Esophagus muscularis mucosa (tissue), 4 donors: ENCODE measurements around the gene ADORA1.

Experiments
- EP300 ChIP-seq: sonication (generic); formaldehyde crosslinking; IDR thresholded peaks from one replicate; pipeline ENCODE4 v1.6.1; 2017; ENCODE audit warnings: antibody characterized with exemption
- POLR2A ChIP-seq: fragments of 450-650 bp; IDR thresholded peaks from one replicate; pipeline ENCODE4 v1.6.1; 2017; ENCODE audit warnings: antibody characterized with exemption, moderate library complexity, mild to moderate bottlenecking, low read depth
- TF ChIP-seq, protein P1 (sequence below), 3 experiments: fragments of 200-600 bp in 2 of 3; fragments of 450-650 bp in 1 of 3; sonication (generic) in 2 of 3; IDR thresholded peaks; one replicate each; pipeline ENCODE4 v1.5.1; 2017 to 2019; ENCODE audit warnings: antibody characterized with exemption in 3 of 3, mild to moderate bottlenecking in 2 of 3, moderate library complexity in 1 of 3

DNA sequence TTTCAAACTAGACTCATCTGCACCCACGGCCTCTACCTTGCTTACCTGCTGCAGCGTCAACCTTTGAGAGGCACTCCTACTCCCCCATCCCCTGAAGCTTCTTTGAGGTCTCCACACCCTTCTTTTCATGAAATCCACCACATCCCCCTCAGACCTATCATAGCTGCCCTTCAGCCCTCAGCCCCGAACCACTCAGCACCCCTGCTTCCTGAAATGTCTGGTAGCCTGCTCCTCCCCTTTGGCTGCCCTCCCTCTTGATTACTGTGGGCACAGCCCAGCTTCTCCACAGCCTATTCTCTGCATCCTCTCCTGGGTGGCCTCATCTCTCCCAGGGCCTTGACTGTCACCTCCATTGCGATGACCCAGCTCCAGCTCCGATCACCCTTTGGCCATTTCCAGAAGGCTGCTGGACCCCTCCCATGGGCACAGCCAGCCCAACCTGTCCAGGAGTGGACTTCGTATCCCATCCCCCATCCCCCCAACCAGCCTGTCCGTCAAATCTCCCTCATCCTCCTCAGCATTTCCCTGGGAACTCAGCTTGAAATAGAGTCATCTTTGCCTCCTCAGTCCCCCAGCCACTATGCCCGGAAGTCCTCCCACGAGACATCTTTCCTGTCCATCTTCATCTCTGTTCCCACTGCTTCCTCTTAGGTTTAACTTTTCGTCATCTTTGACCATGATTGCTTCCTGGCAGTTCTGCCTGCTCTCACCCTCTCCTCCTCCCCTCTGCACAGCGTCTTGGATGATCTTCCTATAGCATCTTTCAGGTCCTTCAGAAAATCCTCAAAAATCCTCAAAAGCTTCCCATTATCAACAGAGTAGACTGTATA is 6.1 kb upstream of the ADORA1 start:
- TF ChIP-seq, protein P1, sequence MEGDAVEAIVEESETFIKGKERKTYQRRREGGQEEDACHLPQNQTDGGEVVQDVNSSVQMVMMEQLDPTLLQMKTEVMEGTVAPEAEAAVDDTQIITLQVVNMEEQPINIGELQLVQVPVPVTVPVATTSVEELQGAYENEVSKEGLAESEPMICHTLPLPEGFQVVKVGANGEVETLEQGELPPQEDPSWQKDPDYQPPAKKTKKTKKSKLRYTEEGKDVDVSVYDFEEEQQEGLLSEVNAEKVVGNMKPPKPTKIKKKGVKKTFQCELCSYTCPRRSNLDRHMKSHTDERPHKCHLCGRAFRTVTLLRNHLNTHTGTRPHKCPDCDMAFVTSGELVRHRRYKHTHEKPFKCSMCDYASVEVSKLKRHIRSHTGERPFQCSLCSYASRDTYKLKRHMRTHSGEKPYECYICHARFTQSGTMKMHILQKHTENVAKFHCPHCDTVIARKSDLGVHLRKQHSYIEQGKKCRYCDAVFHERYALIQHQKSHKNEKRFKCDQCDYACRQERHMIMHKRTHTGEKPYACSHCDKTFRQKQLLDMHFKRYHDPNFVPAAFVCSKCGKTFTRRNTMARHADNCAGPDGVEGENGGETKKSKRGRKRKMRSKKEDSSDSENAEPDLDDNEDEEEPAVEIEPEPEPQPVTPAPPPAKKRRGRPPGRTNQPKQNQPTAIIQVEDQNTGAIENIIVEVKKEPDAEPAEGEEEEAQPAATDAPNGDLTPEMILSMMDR (IDR thresholded peaks at IDR 0.05): no peak
- no peak for TF ChIP-seq POLR2A
- no peak for TF ChIP-seq EP300
